Measurements from ENCODE around the gene CALCB.

The CALCB gene

DNA sequence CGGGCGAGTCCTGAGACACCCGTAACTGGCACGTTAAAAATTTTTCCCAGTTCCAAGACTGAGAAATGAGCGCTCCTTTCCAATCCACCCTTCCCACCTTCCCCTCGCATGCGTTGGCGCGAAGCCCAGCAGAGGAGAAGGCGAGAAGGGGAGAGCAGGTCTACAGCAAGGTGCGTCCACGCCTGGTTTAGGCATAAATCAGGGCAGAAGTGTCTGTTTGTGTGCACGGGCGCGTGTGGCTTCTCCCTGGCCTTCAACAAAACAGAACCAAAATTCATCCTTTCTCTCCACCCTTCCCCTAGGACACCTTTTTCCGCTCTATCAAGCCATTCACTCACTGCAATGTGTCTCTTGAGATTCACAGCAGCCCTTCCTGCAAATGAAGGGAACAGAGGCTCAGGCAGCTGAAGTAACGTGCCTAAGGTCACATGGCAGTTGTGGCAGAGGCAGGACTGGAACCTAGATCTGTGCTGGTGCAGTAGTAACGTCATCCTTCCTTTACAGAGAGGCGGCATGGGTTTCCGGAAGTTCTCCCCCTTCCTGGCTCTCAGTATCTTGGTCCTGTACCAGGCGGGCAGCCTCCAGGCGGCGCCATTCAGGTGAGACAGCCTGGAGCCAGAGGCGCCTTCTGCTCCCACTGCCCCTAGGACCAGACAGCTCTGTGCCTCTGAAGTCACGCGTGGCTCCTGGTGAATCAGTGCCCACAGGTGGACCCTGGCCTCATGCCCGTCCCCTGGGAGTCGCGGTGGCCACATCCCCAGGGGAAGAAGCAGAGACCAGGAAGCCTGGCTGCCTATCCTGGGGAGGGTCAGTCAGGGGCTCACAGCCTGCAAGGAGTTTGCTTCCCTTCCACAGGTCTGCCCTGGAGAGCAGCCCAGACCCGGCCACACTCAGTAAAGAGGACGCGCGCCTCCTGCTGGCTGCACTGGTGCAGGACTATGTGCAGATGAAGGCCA, 1.1 kb downstream of the CALCB start:
- DNase-seq (ENCODE audit: low read depth), result peak; percentile 66

DNA sequence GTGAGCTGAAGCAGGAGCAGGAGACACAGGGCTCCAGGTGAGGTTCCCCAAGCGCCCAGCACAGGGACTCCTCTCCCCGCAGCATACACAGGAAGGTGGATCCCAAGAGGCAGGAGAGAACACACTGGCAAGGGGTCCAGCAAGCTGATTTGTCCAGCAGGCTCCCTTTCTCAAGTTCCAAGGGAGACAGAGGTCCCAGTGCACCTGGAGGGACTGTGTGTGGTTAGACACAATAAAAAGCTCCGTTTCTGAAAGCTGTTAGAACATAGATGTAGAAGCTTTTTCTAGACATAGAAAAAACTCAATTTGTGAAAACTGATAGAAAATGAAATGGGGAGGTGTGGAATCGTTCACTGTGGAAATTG, 1.8 kb downstream of the CALCB start:
- no peak for DNase-seq (ENCODE audit: low read depth)

DNA sequence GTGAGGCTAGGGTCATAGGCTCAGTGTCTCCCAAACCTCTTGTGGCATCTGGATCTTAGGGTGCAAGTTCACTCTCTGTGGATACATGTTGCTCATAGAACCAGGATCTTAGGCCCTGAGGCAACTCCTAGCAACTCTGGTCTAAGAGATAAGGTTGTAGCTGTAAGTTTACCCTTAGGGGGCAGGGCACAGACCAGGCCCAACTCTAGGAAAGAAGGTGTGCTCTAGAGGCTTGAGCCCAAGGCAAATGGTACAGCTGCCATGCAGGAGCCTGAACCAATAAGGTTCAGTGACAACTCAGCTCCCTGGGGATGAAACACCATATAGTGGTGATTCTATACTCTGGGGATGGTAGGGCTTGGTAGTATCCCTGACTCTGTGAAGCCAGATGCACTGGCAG, 17.8 kb downstream of the CALCB start:
- DNase-seq (ENCODE audit: low read depth), result no peak

DNA sequence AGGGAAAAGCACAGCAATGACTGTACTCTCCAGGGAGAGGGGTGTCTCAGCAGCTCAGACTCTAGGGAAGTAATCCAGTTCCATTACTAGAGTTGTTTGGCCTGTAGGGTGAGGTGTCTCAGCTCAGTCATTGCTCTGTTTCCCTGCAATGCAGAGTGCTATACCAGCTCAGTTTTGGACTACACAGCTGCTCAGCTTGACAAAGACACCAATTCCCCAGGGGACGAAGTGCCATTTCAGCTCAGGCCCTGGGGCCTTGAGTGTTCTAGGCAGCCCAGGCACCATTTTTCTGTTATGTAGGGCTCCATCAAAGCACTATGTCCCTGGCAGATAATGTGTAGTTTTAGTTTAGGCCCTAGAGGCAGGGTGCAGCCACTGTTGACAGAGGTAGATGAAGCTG, 18.2 kb downstream of the CALCB start:
- no peak for DNase-seq (ENCODE audit: low read depth)

DNA sequence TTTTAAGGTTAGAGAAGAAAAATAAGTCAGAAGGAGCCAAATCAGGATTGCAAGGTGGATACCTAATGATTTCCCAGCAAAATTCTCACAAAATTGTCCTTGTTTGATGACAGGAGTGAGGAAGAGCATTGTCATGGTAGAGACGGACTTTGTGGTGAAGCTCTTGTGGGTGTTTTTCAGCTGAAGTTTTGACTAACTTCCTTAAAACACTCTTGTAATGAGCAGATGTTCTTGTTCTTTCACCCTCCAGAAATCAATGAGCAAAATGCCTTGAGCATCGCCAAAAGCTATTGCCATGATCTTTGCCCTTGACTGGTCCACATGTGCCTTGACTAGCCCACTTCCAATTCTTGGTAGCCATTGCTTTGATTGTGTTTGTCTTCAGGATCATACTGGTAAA, 20.0 kb downstream of the CALCB start:
- DNase-seq (ENCODE audit: low read depth), result no peak

DNA sequence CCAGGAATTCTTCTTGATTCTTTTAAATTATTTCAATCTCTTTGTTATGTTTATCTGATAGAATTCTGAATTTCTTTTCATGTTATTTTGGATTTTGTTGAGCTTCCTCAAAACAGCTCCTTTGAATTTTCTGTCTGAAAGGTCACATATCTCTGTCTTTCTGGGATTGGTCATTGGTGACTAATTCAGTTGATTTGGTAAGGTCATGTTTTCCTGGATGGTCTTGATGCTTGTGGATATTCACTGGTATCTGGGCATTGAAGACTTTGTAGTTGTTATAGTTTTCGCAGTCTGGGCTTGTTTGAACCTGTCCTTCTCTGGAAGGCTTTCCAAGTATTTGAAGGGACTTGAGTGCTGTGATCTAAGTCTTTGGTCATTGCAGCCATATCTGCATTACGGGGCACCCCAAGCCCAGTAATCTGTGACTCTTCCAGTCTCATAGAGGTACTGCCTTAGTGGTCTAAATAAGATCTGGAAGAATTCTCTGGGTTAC, 22.4 kb downstream of the CALCB start:
- DNase-seq (ENCODE audit: low read depth), result no peak

DNA sequence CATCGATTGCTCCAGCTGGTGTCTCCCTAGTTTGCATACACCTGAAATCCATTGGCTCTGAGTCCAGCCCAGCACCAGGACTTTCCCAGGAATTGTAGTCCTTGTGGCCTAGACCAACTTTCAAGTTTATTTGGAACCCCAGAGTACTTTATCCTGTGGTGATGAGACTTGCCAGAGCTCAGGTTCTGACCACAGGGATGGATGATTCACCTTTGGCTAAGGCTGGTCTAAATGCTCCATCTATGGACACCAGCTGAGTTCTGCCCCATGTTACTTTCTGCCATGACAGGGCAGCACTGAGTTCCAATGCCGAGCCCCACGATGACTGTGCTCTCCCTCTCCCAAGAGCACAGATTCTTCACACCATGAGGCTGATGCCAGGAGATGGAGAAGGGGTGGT, 24.0 kb downstream of the CALCB start:
- no peak for DNase-seq (ENCODE audit: low read depth)

DNA sequence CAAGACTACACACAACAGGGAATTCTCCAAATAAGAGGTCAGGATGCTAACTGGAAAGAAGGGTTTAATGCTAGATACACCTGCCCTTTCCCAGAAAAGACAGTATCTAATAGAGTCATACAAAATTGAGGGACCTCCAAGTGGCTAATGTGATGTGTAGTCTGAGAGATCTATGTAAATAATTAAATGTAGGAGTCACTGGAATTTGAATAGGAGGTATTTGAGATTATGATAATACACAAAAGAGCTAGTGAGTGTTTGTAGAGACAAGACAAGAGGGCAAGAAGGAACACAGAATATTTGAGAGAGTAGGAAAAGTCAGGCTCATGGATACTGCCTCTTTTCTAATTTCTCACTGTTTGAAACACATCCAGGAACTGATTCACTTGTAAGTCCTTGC, 25.9 kb downstream of the CALCB start:
- no peak for DNase-seq (ENCODE audit: low read depth)

DNA sequence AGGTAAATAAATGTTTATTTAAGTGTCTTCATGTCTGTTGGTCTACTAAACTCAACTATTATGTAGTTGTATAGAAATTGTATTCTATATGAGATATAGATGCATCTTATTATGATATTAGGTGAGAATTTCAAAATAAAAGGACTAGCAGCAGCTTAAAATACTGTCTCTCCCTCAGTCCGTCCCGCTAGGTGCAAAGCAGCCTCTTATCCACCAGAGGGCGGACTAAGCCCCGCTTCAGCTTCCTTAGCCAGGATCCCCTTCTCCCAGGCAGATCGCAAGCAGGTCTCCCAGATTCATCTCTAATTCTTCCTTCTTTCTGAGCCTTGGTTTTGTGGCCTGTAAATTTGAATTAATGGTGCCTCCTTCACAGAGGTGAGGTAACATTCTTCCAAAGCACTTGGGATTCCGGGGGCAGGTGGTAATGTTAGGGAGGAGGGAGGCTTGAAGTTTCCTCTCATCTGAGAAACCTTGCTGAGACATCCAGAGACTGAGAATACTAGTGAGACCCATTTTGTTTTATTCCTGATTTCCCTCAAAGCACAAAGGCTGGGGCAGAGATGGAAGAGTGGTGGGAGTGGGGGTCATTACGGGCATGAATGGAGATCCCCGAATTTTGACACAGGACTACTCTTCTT, 27.8 kb downstream of the CALCB start:
- peak; percentile 7 for DNase-seq (ENCODE audit: low read depth)

DNA sequence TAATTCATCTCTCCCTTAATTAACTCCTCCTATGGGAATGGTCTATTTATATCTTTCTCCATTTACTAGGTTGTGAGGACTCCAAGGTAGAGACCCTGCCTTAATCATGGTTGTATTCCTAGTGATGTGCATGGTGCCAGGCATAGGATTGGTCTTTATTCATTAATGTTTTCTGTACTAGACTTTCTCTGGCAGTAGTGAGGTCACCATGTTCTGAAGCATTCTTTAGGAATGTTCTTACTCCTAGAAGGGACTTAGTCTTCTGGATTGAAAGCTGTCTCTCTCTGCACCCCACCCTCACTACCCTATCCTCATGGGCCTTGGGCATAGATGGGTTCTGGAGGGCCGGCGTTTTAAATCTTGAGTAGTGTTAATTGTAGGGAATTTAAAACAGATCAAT, 30.8 kb downstream of the CALCB start:
- no peak for DNase-seq (ENCODE audit: low read depth)

DNA sequence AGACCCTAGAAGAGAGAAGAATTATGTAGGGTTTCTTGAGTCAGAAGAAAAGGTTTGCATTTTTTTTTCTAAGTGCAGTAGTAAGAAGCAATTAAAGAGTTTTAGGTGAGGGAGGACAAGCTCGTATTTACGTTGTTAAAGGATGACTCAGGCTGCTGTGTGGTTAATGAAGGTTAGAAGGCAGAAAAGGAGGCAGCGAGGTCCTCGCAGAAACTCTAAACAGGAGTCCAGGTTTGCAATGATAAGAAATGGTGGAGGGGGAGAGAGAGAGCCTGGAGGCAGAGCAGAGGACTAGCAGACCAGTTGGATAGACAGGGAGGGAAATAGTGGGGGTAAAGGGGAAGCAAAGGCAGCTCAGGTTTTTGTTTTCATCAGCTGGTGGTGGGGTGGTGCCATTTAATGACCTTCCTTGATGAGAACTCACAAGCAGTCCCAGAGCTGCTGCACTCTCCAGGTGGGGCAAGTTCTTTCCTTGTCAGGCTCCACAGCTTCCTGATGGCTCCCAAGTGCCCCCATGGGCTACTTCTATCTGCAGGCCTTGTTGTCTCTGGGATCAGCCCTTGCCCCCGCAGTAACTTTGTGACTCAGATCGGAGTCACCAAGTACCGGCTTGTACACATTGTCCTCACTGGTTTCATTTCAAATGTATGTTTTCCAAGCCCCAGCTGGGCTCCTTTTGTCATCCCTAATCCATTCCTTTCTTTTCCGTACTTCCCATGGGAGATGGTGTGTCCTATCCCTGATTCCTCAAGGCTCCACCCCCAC, 33.0 kb downstream of the CALCB start:
- DNase-seq (ENCODE audit: low read depth), result no peak

DNA sequence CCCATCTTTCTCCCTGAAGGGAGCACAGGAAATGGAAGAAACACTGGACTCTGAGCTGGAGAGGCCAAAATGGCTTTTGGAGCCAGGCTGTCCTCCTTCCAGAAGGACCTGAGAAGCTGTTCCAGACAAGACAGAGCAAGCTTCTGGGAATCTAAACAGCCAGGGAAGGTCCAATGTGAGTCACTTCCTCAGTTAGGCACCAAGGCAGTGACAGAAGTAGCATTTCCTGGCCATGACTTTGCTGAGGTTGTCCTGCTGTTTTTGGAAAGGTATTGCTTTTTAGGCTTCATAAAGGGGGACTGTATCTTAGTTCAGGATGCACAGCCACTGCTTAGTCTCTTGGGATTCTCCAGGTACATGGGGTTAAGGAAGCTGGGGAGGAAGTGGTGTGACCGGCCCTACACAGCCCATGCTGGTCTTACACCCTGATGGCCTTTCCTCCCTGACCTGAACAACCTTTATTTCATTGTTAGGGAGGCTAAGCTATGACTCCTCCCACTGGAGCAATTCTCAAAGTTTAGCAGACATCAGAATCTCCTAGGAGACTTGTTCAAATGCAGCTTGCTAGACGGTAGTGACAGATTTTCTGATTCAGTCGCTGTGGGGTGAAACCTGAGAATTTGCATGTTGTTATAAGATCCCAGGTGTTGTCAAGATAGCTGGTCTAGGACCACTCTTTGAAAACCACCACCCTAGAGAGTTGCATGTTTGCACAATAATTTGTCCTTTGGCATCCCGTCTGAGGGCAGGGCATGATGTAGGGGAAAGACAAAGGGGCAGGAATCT, 34.5 kb downstream of the CALCB start:
- no peak for DNase-seq (ENCODE audit: low read depth)

DNA sequence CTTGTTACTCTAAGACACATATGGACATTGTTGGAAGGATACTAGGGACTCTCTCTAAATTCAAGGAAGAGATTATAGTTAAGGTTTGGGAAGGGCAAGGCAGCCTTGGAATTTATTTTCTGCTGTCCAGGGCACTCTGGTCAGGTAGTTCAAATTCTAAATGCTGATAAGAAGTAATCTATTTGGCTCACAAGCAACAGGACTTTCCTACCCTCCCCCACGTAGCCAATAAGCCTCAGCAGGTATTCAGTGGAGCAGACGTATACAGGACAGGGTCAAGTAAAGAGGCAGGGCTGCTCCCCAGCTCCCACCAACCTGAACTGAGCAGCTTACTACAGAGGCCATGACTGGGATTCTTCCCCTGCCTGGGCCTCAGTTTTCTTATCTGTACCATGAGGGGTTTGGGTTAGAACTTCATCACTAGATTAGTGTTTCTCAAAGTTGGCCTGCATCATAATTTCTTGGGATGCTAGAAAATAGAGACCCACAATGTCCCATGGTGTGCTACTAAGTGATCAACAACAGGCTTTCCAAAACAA, 35.3 kb downstream of the CALCB start:
- no peak for DNase-seq (ENCODE audit: low read depth)

DNA sequence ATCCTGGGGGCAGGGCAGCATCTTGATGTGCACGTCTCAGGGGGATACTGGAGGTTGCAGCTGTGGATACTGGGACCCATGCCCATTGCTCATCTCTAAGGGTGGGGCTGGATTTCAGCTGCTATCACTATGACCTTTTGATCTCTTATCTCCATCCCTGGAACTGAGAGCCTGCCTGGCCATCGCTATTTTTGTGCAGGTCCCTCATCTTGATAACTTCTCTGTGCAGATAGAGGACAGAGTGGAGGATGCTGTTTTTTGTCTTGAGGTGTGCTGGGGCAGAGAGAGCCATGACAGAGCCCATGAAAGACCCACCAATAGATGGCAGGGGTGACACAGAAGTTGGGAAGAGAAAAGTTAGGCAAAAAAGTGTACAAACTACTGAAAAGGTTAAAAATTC, 36.2 kb downstream of the CALCB start:
- no peak for DNase-seq (ENCODE audit: low read depth)

DNA sequence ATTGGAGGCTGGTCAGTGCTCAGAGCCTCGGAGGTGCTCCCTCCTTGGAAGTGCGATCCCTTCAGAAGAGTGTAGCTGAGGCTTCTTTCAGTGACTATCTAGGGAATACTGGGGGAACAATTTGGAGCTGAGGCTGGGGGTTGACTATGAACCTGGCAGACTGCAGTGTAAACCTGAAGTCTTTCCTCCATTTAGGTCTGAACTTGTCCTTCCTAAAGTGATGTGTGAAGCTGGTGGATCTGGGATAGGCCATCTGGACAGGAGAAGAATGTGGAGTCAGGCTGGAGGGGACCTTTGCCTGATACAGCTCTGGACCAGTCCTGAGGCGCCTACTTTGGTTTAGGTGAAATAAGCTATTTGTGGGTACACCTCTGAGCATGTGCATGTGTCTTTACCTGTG, 37.8 kb downstream of the CALCB start:
- no peak for DNase-seq (ENCODE audit: low read depth)

DNA sequence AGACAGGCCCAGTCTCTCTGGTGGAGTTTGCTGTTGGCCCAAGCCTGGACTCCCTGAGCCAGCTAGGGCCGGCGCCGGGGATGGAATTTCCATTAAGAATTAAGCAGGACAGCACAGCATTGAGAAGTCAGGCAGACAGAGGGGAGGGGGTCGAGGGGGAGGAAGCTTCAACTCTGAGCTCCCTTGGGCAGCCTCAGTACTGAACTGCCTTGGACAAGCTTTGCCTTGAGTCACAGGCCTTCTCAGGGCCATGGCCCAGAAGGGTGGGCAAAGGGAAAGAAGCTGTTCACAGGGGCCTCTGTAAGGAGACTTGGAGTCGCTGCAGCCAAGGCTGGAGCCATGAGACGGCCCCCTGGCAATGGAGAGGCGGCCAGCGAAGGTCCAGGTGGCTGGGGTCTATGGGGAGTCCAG, 38.7 kb downstream of the CALCB start:
- no peak for DNase-seq (ENCODE audit: low read depth)

DNA sequence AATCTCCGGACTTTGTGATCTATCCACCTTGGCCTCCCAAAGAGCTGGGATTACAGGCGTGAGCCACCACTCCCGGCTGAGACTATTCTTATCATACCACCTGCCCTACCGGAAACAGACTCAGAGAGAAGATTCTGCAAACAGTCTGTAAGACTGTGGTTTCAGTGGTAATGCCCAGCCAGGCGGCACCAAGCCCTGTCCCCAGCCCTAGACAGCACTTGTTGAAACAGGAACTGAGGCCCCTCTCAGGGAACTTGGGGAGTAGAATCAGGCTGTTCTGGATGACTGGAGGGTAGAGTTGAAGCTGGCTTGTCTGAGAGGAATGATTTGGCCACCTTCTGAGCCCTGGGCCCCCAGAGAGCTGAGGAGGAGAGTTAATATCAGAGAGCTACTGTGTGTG, 40.0 kb downstream of the CALCB start:
- no peak for DNase-seq (ENCODE audit: low read depth)

DNA sequence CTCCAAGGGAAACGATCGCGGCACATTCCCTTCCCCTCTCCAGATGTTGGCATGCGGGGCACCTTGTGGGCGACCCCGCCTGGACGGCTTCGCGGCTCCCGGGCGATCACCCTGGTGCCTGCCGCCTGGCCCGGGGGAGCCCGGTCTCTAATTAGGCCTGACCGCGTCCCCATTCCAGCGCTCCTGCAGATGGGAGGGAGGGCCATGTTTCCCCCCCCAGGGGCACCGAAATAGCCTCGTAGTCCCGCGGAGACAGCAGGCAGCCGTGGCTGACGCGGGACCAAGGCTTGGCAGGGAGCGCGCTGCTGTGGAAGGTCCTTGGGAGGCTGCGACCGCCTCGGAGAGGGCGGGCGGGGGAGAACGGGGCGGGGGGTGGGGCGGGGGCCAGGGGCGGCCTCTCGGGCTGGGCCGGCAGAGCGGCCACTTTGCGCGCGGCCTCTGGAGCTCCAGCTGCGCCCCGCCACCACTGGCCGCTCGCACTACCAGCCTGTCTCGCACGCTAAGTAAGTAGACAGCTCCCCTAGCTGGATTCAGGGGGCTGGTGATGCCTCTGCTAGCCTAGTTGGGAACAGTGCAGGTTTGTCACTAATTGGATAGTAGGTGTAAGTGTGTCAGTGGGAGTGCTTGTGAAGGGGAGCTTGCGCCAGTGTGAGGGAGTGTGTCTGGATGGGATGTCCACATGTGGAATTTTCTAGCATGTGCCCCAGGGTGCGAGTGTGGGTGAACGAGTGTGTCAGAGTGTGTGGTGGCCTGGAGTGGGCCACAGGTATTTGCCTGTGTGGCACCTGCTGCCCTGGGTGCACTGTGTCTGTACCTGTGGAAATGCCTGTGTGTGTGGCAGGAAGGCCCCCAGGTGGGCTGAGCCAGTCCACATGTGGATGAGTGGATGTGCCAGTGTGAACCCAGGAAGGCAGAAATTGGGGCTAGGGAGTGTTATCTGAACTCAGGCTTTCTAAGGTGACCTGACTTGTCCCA, 41.4 kb downstream of the CALCB start, which contains the start of gene INSC:
TSS of gene INSC (plus strand) at position 423 of the 975 bp plus-strand sequence. CDS start 34,252 bp downstream, outside the sequence.
- DNase-seq (ENCODE audit: low read depth), result no peak

DNA sequence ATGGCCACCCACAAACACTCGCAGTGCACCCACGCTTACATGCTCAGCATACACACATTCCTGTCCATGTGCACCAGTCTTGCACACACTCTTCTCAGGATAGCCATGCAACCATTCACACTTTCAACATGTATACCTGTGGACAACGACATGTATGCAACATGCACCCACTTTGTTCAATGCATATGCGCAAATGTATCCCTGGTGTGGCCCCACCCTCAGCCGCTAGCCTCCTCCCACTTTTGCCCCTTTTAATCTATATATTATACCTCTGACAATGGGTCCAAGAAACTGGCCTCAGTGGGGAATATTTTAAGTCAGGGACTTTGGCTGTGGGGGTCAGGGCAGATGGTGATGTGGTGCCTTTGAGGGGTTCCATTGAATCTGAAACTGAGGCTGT, 42.3 kb downstream of the CALCB start:
- DNase-seq (ENCODE audit: low read depth), result no peak

DNA sequence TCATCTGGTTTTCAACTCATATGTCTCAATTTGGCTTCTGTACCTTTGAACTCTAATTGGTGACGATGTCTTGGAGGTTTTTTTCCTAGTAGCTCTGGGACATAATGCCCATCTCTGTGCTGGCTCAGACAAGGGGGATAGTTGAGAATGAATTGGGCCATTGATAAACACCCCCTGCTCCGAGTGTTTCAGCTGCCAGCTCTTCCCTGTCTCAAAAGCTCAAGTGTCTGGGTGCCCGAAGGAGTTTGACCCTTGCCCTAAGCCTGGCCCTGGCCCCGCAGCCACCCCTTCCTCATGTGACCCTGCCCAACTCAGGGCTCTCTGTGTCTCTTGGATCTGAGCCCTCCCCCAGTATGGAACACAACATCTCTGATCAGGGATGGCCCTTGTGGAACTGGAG, 44.4 kb downstream of the CALCB start:
- no peak for DNase-seq (ENCODE audit: low read depth)
